Lower leg skin (tissue), 3 donors: Measurements from ENCODE around the gene ECE1.

Source experiments
- POLR2A ChIP-seq, 2 donors: fragments of 450-650 bp; IDR thresholded peaks; one replicate each; pipeline ENCODE4 v1.6.1; 2016 to 2017; ENCODE audit warnings: antibody characterized with exemption in 2 of 2, mild to moderate bottlenecking in 1 of 2, moderate library complexity in 1 of 2
- TF ChIP-seq, protein P1 (sequence below), 3 donors: fragments of 450-650 bp; IDR thresholded peaks; one replicate each; pipeline ENCODE4 v1.5.1; 2016; ENCODE audit warnings: antibody characterized with exemption in 3 of 3, mild to moderate bottlenecking in 3 of 3, moderate library complexity in 2 of 3

DNA sequence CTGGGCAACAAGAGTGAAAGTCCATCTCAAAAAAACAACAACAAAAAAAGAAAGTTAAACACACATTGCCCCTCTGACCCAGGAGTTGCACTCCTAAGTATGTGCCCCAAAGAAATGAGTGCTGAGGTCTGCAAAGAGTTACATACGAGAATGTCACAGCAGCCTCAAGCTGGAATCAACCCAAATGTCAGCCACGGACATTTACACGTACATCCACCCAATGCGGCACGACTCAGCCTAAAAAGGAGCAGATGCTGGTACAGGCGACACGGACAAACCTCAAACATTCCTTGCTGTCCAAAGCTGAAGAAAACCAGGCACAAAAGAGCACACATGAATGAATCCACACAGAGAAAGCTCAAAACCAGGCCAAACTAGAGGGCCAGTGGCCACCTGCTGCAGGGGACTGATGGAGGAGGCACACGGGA is 46.8 kb upstream of the ECE1 start:
- TF ChIP-seq, protein P1, sequence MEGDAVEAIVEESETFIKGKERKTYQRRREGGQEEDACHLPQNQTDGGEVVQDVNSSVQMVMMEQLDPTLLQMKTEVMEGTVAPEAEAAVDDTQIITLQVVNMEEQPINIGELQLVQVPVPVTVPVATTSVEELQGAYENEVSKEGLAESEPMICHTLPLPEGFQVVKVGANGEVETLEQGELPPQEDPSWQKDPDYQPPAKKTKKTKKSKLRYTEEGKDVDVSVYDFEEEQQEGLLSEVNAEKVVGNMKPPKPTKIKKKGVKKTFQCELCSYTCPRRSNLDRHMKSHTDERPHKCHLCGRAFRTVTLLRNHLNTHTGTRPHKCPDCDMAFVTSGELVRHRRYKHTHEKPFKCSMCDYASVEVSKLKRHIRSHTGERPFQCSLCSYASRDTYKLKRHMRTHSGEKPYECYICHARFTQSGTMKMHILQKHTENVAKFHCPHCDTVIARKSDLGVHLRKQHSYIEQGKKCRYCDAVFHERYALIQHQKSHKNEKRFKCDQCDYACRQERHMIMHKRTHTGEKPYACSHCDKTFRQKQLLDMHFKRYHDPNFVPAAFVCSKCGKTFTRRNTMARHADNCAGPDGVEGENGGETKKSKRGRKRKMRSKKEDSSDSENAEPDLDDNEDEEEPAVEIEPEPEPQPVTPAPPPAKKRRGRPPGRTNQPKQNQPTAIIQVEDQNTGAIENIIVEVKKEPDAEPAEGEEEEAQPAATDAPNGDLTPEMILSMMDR (IDR thresholded peaks at IDR 0.05), result no peak
- no peak for TF ChIP-seq POLR2A (IDR thresholded peaks at IDR 0.05)
